ENCODE measurements around the gene ECSCR. TPM values are rescaled to one million over a fixed set of nuclear protein-coding genes. Genes with fewer than 3 reads are reported as not detected.
A peak's percentile ranks its signal among the peaks of the same experiment; 100 is the strongest.
"Not testable (repeated sequence)": the region's sequence is repeated elsewhere in the genome, so short reads cannot be mapped to it uniquely, and the experiment has no call there.

Gene ECSCR
- total and polyA plus RNA-seq, 2 of the 8 experiments (the other 6 are each of a cell fraction or from before 2014, with no cell fraction given): 2.7 to 7.2 TPM

- not testable (repeated sequence) for H2AK5ac ChIP-seq (ENCODE audit: low read depth, low read length); H3K27ac ChIP-seq (ENCODE audit: low read depth, low read length); H2BK120ac ChIP-seq (replicated peaks; ENCODE audit: low read depth, low read length); H3K36me3 ChIP-seq (ENCODE audit: control insufficient read depth in 2 of 4, insufficient read depth in 4 of 4, low read length in 3 of 4); H3K9me3 ChIP-seq (ENCODE audit: insufficient read depth in 2 of 2, low read depth in 1 of 2, low read length in 1 of 2); H4K20me1 ChIP-seq (replicated peaks in 1 of 2; ENCODE audit: control insufficient read depth in 1 of 2, insufficient read depth in 2 of 2, low read length in 2 of 2); H3K23ac ChIP-seq (ENCODE audit: insufficient read length); H3K4ac ChIP-seq (replicated peaks; ENCODE audit: insufficient read length, low read depth, low read length); H2BK15ac ChIP-seq (ENCODE audit: low read length); H2BK20ac ChIP-seq (ENCODE audit: low read length); H2BK5ac ChIP-seq (ENCODE audit: low read depth, low read length); H3K9ac ChIP-seq (replicated peaks in 1 of 4; ENCODE audit: extremely low read depth in 1 of 4, low read depth in 3 of 4, low read length in 3 of 4); H3K18ac ChIP-seq (ENCODE audit: extremely low read depth, low read length); DNase-seq (ENCODE audit: low read depth in 1 of 2, low spot score in 2 of 2); H3K79me2 ChIP-seq (ENCODE audit: control insufficient read depth in 1 of 2, insufficient read depth in 2 of 2, low read length in 2 of 2); H3K23me2 ChIP-seq (ENCODE audit: low read depth, low read length); H4K8ac ChIP-seq (ENCODE audit: extremely low read depth, insufficient read depth, low read length); H3K14ac ChIP-seq (ENCODE audit: insufficient read length); H3K79me1 ChIP-seq (ENCODE audit: low read depth, low read length); FAIRE-seq; H3K56ac ChIP-seq (replicated peaks; ENCODE audit: insufficient read length, low read depth, low read length); H2BK12ac ChIP-seq (ENCODE audit: low read depth, low read length); H3K27me3 ChIP-seq (replicated peaks in 1 of 4; ENCODE audit: control insufficient read depth in 3 of 4, extremely low read depth in 1 of 4, insufficient read depth in 3 of 4, low read length in 3 of 4); H4K5ac ChIP-seq (ENCODE audit: insufficient read length, low read depth, low read length); H4K91ac ChIP-seq (replicated peaks; ENCODE audit: insufficient read length, low read length)
- 0 out of 2 replicates have a peak overlapping the region, but pooled peaks have one; percentile 98 for H2AFZ ChIP-seq (ENCODE audit: low read length)
- WGBS, 2 experiments (ENCODE audit: extremely low coverage in 1 of 2, insufficient coverage in 1 of 2, insufficient read length in 1 of 2, insufficient replicate concordance in 2 of 2, low coverage in 1 of 2, low lambda C conversion rate in 2 of 2, missing lambda C conversion rate in 1 of 2): 93% methylated on average over 15 of the region's 15 CpGs; no CpG with 5 or more reads in 1 of the 2 experiments
- H3K4me2 ChIP-seq (ENCODE audit: insufficient read depth in 1 of 2, low read depth in 2 of 2, low read length in 2 of 2): peak overlapping the region; percentile 54 to 57; a peak in 2 of 4 replicates
- POLR2A ChIA-PET (ENCODE audit: partially characterized antibody): interaction anchor here (0.8 to 2.1 kb wide), 5 partner anchors 8 to 79 kb away, joined by 3 to 6 read pairs (median 6); partner anchors contain the start of gene DNAJC18
- H3K4me3 ChIP-seq (ENCODE audit: extremely low read depth in 1 of 4, insufficient read depth in 2 of 4, low read depth in 3 of 4, low read length in 4 of 4): peak overlapping the region in 2 of 4 experiments; percentile 21 to 47; a peak in 2 of 8 replicates
- CTCF ChIA-PET (ENCODE audit: partially characterized antibody): interaction anchor here (2.1 to 12.9 kb wide), 4 partner anchors 11 to 101 kb away, joined by 6 to 122 read pairs (median 30); partner anchors contain the start of gene STING1
- TF ChIP-seq TBP (IDR thresholded peaks at IDR 0.05; ENCODE audit: low read depth, low read length): peak; percentile 33; the same call in 1 of the 2 replicates
- H3K4me1 ChIP-seq (replicated peaks in 1 of 4; ENCODE audit: control insufficient read depth in 3 of 4, insufficient read depth in 4 of 4, low read length in 3 of 4): peaks cover 0 to 10% (median 3%) of the 10 kb centered on the region in 4 experiments; a peak in 4 of 7 replicates
Measured at GRCh38 chr5:139503036-139503817, 40.7 kb upstream of the ECSCR start.
